CD4-positive, alpha-beta T cell treated with Interleukin-12 subunit alpha and Interleukin-12 subunit beta, for 1 hour (primary cell): ENCODE measurements around the gene ACBD3.

Experiments used
- DNase-seq: peaks from one replicate; pipeline ENCODE4 v3.0.0-alpha.2; 2020

ACBD3 gene

DNA sequence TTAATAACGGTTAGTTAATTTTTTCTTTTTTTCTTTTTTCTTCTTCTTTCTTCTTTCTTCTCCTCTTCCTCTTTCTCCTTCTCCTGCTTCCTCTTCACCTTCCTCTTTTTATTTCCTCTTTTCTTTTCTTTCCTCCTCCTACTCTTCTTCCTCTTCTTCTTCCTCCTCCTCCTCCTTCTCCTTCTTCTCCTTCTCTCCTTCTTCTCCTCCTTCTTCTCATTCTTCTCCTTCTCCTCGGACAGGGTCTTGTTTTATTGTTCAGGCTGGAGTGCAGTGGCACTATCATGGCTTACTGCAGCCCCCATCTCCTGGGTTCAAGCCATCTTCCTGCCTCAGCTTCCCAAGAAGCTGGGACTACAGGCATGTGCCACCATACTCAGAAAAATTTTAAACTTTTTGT lies 13.4 kb upstream of the ACBD3 start:
- DNase-seq, result no peak

DNA sequence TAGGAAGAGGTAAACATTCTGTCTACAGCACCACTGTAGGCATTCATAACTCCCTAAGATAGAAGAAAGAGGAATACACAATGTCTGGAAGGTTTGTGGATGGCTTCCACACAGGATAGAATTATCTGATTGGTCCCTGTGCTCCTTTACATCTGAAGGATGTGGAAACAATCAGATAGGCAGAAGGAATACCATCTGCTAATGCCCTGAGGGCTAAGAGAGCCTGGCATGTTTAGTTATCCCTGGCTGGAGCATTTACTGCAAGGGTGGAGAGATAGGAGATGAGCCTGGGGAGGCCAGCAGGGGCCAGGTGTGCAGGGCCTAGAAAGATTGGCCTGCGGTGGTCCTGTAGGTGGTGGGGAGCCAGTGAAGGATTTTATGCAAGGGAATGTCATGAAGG lies 8.6 kb upstream of the ACBD3 start:
- DNase-seq, result no peak

DNA sequence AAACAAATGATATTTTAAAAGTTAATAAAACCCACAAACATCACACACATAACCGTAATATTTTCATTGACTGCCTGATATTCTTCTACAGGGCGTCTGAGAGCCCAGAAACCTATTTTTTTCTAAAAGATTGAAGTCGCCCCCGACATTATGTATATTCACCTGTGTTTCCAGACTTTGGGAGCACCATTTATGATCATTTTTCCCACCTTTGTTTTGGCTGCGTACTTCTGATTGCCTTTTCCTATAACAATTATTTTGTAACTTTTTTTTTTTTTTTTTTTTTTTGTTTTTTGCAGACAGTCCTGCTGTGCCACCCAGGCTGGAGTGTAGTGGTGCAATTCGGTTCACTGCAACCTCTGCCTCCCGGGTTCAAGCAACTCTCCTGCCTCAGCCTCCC lies 839 bp upstream of the ACBD3 start:
- no peak for DNase-seq

DNA sequence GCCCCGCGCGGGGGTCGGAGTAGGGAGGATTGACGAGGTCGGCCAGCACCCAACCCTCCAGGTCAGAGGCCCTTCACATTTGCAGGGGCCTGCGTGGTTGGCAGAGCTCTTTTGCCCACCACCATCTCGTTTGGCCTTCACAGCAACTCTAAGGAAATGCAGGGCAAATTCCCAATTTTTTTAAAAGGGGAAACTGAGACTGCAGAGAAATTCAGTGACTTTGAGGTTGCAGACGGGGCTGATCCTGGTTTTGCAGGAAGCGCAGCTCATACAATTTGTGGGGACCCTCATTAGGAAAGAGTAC lies 430 bp upstream of the ACBD3 start:
- no peak for DNase-seq

DNA sequence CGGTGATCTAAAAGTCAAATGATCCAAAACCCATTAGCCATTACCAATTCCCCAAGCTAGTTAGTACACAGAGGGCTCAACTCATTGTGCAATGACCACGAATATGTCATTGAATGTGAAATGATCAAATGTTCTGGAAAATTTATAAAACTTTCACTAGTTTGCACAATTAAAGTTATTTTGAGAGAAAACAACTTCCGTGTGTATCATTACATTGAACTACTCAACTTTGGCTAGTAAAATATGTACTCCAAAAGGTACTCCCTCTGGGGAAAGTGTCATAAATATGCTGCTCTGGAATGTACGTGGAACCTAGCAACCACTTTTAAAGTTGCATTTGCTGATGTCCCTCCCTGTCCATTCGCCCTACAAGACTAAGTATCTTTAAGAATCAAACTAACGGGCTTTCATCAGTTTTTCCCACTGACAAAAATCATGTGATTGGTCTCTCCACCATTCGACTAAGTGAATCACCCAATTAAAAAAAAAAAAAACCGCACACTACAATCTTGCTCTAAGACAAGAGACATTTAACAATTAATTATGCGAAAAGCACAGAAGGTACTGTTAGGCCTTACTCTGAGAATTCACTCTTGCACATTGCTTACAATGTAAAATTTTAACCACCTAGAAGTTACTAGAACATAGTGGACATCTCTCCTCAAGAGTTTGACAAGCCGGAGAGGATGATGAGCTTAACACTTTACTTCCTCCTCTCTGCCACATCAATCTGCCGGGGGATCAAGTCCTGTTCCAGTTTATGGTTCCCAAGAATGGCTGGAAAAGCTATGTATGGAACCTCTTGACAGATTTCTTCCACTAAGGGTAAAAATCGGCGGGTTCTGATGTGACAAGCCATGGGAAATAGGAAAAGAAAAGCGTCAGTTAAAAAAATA lies 1.2 kb downstream of the ACBD3 start:
- DNase-seq, result no peak

DNA sequence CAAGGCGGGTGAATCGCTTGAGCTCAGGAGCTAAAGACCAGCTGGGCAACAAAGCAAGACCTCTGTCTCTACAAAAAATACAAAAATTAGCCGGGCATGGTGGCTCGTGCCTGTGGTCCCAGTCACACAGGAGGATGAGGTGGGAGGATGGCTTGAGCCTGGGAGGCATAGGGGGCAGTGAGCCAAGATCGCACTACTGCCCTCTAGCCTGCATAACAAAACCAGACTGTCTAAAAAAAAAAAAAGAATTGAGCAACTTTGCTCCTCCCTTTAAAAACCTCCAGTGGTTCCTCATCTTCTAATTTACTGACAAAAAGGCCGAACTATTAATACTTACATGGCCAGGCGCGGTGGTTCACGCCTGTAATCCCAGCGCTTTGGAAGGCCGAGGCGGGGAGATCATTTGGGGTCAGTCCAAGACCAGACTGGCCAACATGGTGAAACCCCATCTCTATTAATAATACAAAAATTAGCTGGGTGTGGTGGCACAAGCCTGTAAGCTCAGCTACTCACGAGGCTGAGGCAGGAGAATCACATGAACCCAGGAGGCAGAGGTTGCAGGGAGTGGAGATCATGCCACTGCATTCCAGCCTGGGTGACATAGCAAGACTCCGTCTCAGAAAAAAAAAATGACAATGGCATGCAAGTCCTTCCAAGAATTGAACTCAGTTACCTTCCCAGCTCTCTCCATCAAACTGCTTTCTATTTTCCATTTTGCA lies 4.4 kb downstream of the ACBD3 start:
- DNase-seq, result no peak

DNA sequence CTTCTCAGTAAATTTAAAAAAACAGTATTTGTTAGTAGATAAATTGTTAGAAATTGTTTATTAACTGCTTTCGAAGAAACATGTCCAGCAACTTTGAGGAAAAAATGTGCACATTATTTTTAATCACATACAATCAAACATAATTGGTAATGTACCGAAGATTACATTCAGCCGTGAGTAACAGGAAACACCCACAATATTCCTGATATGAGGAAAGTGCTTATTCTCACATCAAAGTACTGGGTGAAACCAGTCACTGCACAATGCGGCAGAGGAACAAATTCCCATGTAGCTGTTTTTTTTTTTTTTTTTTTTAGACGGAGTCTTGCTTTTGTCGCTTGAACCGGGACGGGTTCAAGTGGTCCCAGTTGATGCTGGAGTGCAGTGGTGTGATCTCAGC lies 9.7 kb downstream of the ACBD3 start:
- no peak for DNase-seq

DNA sequence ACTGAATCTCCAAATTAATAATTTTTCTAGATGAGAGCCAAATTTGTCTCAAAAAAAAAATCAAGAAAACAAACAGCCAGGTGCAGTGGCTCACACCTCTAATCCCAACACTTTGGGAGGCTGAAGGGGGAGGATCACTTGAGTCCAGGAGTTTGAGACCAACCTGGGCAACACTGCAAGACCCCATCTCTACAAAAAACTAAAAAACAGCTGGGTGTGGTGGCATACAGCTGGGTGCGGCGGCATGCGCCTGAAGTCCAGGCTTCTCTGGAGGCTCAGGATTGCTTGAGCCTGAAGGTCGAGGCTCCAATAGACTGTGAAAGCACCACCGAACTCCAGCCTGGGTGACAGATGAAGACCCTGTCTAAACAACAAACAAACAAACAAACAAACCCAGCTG lies 14.0 kb downstream of the ACBD3 start:
- no peak for DNase-seq

DNA sequence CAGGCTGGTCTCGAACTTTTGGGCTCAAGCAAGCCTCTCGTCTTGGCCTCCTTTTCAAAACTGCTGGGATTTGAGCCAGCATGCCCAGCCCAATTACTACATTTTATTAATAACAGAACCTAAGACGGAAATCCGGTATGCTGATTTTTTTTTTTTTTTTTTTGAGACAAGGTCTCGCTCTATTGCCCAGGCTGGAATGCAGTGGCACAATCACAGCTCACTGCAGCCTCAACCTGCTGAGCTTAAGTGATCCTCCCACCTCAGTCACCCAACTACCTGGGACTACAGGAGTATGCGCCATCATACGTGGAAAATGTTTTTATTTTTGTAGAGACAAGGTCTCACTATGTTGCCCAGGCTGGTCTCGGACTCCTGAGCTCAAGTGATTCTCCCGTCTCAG lies 20.2 kb downstream of the ACBD3 start:
- no peak for DNase-seq

DNA sequence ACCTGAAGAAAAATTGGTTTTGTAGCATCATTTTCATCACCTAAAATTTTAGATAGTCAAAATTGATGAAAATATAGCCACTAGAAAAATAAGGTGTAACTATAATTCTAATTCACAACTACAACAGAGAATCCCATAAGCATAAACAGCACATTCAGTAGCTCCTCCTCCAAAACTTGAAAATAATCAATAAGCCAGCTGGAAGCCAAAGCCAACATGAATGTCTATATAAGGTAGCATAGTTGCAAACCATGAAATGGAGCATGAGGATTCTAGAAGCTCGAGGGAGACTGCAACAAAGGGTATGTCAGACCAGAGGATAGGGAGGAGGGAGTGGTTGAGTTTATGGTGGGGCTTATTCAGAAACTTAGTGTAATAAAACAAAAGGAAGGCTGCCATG lies 22.4 kb downstream of the ACBD3 start:
- no peak for DNase-seq

DNA sequence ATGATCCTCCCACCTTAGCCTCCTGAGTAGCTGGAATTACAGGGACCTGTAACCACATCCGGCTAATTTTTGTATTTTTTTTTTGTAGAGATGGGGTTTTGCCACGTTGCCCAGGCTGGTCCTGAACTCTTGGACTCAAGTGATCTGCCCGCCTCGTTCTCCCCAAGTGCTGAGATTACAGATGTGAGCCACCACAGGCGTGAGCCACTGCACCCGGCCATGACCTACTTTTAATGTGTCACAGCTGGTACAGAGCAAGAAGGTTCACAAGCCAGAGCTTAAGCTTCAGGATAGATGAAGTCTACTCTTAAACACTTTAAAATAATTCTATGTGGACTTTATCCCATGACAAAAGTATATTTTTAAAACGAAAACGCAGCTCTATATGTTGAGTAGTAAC lies 23.6 kb downstream of the ACBD3 start:
- no peak for DNase-seq

DNA sequence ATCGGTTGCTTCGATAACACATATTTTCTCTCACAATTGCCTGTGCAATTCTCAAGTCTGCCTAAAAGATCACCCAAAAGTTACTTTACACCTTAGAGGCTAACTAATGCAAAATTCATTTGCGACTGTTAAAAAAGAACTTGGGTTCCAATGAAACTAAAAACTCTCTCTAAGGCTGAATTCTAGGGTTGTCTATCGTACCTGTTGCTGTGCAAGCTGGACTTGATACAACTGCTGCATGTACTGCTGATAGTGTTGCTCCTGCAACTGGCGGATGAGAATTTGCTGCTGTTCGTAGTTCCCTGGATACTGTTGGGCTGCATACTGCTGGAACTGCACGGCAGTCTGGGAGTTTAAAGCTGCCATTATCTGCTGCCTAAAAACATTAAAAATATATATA lies 27.6 kb downstream of the ACBD3 start:
- no peak for DNase-seq

DNA sequence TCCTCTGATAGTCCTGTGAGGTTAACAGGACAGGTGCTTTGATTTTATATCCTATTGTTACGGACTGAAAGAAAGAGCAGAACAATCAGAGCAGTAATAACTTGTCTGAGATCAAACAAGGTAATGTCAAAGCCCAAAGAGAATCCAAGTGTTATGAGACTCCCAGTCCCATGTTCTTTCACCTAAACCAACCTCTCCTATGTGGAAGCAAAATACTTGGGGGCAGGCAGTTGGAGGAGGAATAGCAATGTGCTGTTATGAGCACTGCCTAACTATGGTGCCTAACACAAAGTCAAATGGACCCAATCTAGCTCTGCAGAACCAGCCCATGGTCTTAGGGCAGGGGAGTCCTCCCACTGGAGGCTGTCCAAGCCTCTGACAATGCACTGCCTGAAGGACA lies 28.1 kb downstream of the ACBD3 start:
- no peak for DNase-seq

DNA sequence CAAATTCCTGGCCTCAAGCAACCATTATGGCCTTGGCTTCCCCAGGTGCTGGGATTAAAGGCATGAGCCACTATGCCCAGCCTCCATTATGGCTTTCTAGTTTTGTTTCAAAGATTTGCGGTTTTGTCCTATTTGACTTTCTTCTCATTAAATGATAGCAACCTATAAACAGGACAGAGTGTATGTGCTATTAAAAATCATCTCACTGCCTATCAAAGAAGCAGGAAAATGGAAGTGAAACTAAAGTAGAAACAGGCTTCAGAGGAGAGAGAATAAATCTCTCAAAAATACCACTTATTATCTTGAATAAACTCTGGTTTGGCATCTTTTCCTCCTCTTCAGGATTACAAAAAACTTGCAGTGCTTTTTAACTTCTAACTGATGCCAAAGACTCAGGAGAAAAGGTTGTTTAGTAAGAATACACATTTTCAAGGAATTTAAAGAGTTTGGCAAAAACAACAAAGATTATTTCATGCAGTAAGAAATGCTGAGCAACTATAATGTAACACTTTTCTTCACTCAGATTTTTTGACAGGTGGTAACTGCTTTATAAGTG lies 28.7 kb downstream of the ACBD3 start:
- DNase-seq, result no peak

DNA sequence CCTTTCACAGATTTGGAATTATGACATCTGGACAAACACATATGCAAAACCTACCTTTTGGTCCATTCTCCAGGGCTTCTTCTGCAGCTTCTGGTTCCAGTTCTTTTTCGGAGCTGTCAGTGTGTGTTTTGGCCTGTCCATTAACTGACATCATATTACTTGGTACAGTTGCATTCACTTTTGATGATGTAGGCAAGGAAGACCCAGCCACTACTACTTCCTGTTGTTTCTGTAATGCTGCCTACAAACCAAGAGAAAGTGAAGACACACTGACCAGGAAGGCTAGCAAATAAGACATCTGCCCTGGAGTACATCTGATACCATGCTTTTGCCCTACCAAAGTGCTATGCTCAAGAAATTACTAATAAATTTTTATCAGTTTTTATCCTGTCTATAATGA lies 31.9 kb downstream of the ACBD3 start:
- no peak for DNase-seq

DNA sequence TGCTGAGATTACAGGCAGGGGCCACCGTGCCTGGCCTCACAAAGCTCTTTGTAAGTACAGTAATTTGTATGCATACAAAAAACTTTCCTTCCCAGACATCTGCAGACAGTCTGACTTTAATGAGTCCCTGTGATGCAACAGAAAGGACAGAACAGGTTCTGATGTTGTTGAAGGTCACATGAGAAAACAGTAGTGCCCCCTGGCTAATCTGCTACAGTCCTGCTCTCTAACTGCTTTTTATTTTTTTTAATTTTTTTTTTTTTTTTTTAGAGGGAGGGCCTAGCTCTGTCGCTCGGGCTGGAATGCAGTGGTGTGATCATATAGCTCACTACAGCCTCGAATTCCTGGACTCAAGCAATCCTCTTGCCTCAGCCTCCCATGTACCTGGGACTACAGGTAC lies 36.7 kb downstream of the ACBD3 start:
- no peak for DNase-seq

DNA sequence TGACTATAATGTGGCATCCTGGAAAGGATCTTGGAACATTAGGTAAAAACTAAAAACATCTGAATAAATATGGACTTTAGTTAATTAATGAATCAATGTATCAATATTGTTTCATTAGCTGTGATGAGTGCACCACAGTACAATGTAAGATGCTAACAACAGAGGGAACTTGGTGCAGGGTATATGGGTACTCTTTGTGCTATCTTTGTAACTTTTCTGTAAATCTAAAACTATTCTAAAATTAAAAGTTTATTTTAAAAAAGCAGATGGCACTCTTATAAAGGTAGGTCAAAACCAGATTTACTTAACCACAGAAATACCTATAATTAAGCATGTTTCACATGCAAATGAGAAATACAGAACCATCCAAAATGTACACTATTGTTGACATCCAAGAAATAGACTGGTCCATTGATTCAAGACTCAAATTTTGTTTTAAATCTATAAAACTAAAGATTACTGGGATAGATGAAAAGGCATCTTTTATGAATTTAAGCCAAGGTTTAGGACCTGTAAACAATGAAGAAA lies 38.4 kb downstream of the ACBD3 start:
- DNase-seq, result no peak

DNA sequence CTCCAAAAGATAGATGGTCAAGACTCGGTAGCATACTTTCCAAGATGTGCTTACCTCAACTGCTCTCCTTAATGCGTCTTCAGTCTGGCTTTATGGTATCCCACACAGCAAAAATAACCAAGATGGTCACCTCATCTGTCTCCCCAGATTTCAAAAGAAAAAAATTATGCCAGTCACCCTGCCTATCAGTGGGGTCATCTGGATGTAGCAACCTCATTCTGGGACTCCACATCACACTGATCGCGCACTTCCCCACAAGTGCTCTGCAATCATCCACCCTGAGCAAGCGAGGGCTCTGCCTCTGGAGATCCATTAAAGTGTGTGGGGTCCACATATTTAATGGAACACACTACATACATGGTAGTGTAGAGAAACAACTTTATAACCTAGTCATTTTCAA lies 42.5 kb downstream of the ACBD3 start:
- no peak for DNase-seq

DNA sequence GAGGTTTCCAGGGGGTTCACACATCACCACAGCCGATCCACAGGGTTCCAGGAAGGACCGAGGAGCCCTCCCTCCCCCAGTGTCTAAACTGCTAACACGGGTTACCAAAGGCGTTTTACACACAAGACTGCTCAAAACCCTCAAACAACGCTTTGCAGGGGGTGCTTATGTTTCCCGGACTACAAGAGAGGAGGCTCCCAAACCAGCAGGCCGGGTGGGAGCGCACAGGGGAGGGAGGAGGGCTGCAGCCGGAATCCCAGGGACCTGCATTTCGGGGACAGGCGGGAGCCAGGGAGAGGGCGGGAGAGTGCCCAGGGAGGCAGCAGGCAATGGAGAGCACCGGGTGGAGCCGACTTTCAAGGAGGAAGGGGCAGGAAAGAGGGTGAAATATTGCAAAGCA lies 50.8 kb downstream of the ACBD3 start:
- DNase-seq, result no peak

DNA sequence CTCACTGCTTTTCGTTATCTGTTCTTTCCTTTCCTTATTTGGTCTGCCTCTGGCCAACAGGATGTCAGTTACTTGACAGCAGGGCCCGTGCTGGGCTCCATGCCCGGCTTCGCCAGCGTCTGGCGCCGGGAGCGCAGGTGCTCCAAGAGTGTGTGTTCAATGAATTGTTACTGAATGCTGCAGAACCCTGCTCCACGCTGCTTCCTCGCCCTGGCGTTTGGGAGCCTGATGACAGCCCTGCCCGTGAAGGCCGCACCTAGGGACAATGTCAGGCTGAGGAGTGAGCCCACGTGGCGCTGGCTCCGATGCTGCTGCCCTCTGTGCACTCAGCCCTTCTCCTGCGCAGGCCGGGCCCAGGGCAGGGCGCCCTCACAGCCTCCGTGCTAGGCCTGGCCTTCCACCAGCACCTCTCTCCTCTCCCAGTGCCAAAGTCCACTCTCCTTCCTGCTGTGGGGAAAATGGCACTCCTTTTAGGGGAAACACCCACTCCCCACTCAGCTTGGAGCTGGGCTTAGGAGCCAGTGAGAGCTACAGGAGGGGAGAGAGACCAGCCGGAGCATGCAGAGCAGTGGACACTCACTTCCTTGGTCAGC lies 51.4 kb downstream of the ACBD3 start:
- DNase-seq, result no peak

DNA sequence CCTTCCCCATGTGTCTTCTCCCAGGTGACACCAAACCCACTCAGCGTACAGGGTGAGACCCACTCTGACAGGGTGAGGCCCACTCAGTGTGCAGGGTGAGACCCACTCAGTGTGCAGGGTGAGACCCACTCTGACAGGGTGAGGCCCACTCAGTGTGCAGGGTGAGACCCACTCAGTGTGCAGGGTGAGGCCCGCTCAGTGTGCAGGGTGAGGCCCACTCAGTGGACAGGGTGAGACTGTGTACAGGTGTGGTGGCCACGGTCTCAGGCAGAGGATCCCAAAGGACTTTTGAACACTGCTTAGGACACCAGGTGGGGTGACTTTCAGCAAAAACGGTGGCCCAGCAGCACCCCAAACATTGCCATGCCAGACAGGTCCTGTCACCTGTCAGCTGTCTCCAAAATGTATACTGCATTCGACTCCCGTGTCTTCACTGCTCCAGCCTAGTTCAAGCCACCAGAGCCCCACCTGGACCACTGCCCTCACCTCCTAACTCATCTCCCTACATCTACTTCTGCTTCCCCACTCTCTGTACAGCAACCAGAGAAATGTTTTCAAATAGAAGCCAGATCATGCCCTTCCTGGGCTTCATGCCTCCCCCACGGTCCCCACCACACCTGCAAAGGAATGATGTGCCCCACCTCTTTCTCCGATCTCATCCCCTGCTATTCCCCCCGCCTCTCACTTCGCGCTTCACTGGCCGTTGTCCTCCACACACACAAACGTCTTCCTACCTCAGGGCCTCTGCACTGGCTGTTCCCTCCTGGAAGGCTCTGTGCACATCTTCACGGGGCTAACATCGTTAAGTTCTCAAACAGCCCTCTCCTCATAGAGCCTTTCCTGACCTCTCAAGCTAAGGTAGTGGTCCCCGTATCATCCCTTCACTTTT lies 52.1 kb downstream of the ACBD3 start:
- no peak for DNase-seq

DNA sequence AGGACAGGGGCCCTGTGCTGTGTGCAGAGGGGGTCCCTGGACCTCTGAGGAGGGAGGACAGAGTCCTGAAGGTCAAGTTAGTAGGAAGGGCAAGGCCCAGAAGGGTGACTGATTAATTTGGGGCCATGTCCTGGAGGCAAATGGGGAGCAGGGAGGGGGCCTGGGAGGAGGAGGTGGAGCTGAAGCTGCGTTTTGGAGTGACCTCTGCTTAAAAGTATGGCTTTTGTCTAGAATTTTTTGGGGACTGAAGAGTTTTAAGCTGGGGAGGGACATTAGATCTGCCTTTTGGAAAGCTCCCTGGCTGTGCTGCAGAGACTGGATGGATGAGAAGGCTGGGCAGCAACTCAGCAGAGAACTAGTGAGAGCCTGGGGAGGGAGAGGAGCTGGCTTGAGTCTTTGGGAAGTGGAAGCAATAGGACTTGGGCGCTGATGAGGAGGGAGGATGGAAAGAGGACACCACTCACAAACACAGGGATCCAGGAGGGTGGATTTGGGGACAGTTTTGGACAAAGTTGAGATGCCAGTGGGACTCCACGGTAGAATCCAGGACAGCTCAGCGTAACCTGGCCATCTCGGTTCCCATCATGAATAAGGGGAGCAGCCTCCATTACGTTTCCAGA lies 52.9 kb downstream of the ACBD3 start:
- DNase-seq, result no peak
